Tibial nerve (tissue), 4 donors: ENCODE data around the gene AFAP1L2.

ENCODE experiments used
- CTCF ChIP-seq, 5 experiments: fragments of 200-600 bp in 3 of 5; fragments of 450-650 bp in 2 of 5; sonication (generic) in 3 of 5; IDR thresholded peaks; one replicate each; pipeline ENCODE4 v1.5.1; 2016 to 2019; ENCODE audit warnings: antibody characterized with exemption in 5 of 5, mild to moderate bottlenecking in 3 of 5, moderate library complexity in 2 of 5
- EP300 ChIP-seq, 2 donors: sonication (generic); formaldehyde crosslinking; IDR thresholded peaks; one replicate each; pipeline ENCODE4 v1.6.1; 2017; ENCODE audit warnings: antibody characterized with exemption in 2 of 2, mild to moderate bottlenecking in 1 of 2
- POLR2A ChIP-seq, 2 donors: fragments of 450-650 bp; IDR thresholded peaks; one replicate each; pipeline ENCODE4 v1.6.1; 2017; ENCODE audit warnings: antibody characterized with exemption in 2 of 2, mild to moderate bottlenecking in 2 of 2, moderate library complexity in 2 of 2

GRCh38 chr10:114357515-114357996 is 46.7 kb downstream of the AFAP1L2 start:
- no peak for TF ChIP-seq CTCF (IDR thresholded peaks at IDR 0.05)
- no peak for TF ChIP-seq POLR2A (IDR thresholded peaks at IDR 0.05)
- no peak for TF ChIP-seq EP300 (IDR thresholded peaks at IDR 0.05)
